GM12878 (cell line): ENCODE results near the gene LYRM2.

ENCODE experiments used
- BHLHE40 ChIP-seq, 2 experiments: fragments of 450-650 bp in 1 of 2; IDR thresholded peaks; 2 replicates each; pipeline ENCODE4 v1.6.1; 2011 to 2017; ENCODE audit warnings: low read depth in 2 of 2, borderline replicate concordance in 1 of 2, improper control_type of control experiment in 1 of 2, low read length in 1 of 2, mild to moderate bottlenecking in 1 of 2
- BRCA1 ChIP-seq: IDR thresholded peaks from 2 replicates; pipeline ENCODE4 v1.6.1; 2011; ENCODE audit warnings: low read depth, low read length, improper control_type of control experiment
- CHD2 ChIP-seq: IDR thresholded peaks from 2 replicates; pipeline ENCODE4 v1.6.1; 2011; ENCODE audit warnings: low read depth, low read length, improper control_type of control experiment, borderline replicate concordance
- EP300 ChIP-seq, 2 experiments: fragments of 150-350 bp in 1 of 2; IDR thresholded peaks; 2 replicates each; pipeline ENCODE4 v1.6.1; 2011 to 2012; ENCODE audit warnings: low read depth in 2 of 2, low read length in 2 of 2, borderline replicate concordance in 1 of 2, improper control_type of control experiment in 1 of 2, inconsistent platforms in 1 of 2; ENCODE audit not compliant: control insufficient read depth in 1 of 2
- ETV6 ChIP-seq, 2 experiments: fragments of 450-650 bp in 1 of 2; IDR thresholded peaks in 1 of 2; conservative IDR thresholded peaks in 1 of 2; 2 replicates each; pipeline ENCODE4 v1.6.1; 2014; ENCODE audit warnings: antibody characterized with exemption in 1 of 2, borderline replicate concordance in 1 of 2, low read depth in 1 of 2, mild to moderate bottlenecking in 1 of 2, moderate library complexity in 1 of 2
- EZH2 ChIP-seq: IDR thresholded peaks from 2 replicates; pipeline ENCODE4 v1.6.1; 2012; ENCODE audit warnings: low read depth, mild to moderate bottlenecking, control low read depth, inconsistent platforms, low read length, borderline replicate concordance; ENCODE audit not compliant: control insufficient read depth
- JUND ChIP-seq: IDR thresholded peaks from 2 replicates; pipeline ENCODE4 v1.6.1; 2012; ENCODE audit warnings: low read depth, mild to moderate bottlenecking, low read length, improper control_type of control experiment, moderate library complexity
- RFX5 ChIP-seq: IDR thresholded peaks from 2 replicates; pipeline ENCODE4 v1.6.1; 2011; ENCODE audit warnings: low read depth, low read length, improper control_type of control experiment
- ZNF622 ChIP-seq: fragments of 450-650 bp; IDR thresholded peaks from 2 replicates; pipeline ENCODE4 v1.6.1; 2017; ENCODE audit warnings: mild to moderate bottlenecking, inconsistent platforms
- TF ChIP-seq, protein P1 (sequence below), 3 experiments: IDR thresholded peaks in 2 of 3; conservative IDR thresholded peaks in 1 of 3; 2 replicates each; pipeline ENCODE4 v1.5.1; 2011; ENCODE audit warnings: low read depth in 3 of 3, low read length in 3 of 3, mild to moderate bottlenecking in 3 of 3, control low read depth in 2 of 3, moderate library complexity in 2 of 3, inconsistent platforms in 1 of 3, mixed read lengths in 1 of 3; ENCODE audit not compliant: control insufficient read depth in 2 of 3, insufficient read depth in 1 of 3; ENCODE audit errors: extremely low read depth in 1 of 3

DNA sequence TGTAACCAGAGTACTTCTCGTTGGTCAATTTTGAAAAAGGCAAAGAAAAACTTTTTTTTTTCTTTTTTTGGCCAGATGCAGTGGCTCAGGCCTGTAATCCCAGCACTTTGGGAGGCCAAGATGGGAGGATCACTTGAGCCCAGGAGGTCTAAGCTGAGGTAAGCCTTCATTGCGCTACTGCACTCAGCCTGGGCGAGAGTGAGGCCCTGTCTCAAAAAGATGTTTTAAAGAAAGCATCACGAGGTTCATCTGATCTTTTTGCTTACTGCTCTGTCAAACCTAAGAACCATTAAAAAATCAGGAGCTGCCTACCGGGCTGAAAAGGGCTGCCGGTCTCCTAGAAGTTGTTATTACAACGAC, 607 bp downstream of the LYRM2 start:
- TF ChIP-seq, protein P1, sequence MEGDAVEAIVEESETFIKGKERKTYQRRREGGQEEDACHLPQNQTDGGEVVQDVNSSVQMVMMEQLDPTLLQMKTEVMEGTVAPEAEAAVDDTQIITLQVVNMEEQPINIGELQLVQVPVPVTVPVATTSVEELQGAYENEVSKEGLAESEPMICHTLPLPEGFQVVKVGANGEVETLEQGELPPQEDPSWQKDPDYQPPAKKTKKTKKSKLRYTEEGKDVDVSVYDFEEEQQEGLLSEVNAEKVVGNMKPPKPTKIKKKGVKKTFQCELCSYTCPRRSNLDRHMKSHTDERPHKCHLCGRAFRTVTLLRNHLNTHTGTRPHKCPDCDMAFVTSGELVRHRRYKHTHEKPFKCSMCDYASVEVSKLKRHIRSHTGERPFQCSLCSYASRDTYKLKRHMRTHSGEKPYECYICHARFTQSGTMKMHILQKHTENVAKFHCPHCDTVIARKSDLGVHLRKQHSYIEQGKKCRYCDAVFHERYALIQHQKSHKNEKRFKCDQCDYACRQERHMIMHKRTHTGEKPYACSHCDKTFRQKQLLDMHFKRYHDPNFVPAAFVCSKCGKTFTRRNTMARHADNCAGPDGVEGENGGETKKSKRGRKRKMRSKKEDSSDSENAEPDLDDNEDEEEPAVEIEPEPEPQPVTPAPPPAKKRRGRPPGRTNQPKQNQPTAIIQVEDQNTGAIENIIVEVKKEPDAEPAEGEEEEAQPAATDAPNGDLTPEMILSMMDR (IDR thresholded peaks at IDR 0.05 in 2 of 3, conservative IDR thresholded peaks at IDR 0.05 in 1 of 3; ENCODE audit: control insufficient read depth in 2 of 3, extremely low read depth in 1 of 3, insufficient read depth in 1 of 3, low read depth in 3 of 3, low read length in 3 of 3) = no peak
- TF ChIP-seq RFX5 (no peak), ZNF622 (no peak), EP300 (IDR thresholded peaks at IDR 0.05; ENCODE audit: borderline replicate concordance in 1 of 2, control insufficient read depth in 1 of 2, low read depth in 2 of 2, low read length in 2 of 2) (no peak), BRCA1 (no peak), CHD2 (no peak), ETV6 (conservative IDR thresholded peaks at IDR 0.05 in 1 of 2, IDR thresholded peaks at IDR 0.05 in 1 of 2; ENCODE audit: borderline replicate concordance in 1 of 2, low read depth in 1 of 2) (no peak), EZH2 (no peak), BHLHE40 (IDR thresholded peaks at IDR 0.05; ENCODE audit: borderline replicate concordance in 1 of 2, low read depth in 2 of 2, low read length in 1 of 2) (no peak), JUND (no peak)
